Left kidney (tissue), 2 donors: ENCODE measurements around the gene LAG3. TPM values are rescaled to one million over a fixed set of nuclear protein-coding genes. Genes with fewer than 3 reads are reported as not detected.

ENCODE experiments used
- DNase-seq: peaks from one replicate; pipeline ENCODE4 v3.0.0-alpha.2; 2013
- polyA plus RNA-seq: library from polyadenylated mRNA; unstranded; fragments of 120-200 nt; gene quantifications from one replicate; pipeline ENCODE4 v1.2.1, GENCODE V29; 2013; ENCODE audit not compliant: insufficient read length

The LAG3 gene
- polyA plus RNA-seq, 1 donor: 1.9 TPM

DNA sequence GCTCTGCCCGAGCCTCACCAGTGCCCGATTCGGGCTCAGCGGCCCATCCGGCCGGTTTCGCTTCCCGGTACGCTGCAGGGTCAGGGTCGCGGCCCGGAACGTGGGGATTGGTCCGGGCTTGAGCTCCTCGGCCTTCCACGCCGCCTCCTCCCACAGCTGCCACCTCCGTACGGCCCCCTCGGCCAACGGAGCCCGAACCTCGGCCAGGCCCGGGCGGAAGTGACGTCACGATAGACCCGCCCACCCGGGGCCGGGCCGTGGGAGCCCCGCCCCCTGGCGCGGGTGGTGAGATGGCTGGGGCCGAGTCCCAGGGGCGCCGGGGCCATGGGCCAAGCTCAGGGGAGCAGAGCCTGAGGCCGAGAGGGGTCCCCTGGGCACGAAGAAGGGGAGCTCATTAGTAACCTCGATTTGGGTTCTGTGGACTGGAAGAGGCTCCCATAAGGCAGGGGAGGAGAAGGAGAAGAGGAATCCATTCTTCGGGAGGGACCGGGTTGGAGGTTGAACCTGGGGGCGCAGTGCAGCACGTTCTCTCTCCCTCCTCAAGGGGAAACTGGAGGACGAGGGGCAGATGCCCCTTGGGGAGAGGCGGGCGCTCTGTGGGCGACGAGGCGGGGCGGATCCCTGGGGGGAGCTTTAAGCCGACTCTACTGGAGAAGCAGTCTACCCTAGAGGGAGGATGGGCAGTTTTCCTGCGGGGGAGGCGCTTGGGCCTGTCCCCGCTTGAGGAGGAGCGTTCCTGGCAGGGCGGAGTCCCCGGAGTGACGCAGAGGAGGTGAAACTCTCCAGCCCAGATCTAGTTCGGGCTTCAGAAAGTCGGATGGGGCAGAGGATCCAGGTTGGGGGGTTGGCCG lies 19.2 kb upstream of the LAG3 start, which contains the start of gene MLF2:
Gene MLF2 (minus strand): TSS at position 221 of the 851 bp plus-strand sequence. CDS start 807 bp downstream, outside the sequence.
- peak; percentile 98 for DNase-seq

DNA sequence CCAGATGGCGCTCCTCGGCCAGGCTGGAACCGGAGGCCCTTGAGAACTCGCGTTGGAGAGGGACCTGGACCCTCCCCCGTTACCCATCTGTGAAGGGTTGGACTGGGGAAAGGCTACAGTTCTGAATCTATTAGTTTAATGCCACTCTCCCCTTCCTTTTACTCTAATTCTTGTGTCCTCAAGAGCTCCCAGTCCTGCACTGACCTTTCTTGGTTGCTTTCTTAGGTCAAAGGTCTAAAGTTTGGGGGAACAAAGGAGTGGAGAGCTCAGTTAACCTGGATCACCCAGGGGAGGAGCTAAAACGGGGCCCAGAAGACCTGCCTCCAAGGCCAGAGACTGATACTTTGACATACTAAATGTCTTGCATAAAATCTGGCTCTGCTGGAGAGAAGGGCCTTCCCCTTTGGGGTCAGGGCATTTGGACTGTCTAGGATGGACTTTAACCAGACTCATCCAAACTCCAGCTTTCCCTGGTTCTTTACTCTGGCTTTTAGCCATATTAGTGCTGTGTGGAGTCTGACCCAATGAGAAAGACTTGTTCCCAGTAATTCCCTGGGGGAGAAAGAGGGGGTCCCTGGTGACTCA lies 18.5 kb upstream of the LAG3 start:
- no peak for DNase-seq

DNA sequence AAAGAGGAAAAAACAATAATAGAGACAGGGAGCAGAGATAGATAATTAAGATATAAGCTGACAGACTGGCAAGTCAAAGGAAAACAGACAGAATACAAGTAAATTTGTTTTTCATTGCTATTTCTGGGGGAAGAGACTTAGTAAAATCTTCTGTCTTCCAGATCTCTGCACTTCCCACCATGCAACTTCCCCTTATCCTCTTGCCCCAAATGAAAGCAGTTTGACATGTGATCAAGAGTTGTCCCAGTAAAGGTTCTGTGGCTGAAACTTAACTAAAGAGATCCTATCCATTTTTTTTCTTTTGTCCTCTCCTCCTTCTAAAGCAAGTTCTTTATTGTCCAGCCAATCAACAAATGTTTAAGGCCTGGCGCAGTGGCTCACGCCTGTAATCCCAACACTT lies 17.9 kb upstream of the LAG3 start:
- no peak for DNase-seq

DNA sequence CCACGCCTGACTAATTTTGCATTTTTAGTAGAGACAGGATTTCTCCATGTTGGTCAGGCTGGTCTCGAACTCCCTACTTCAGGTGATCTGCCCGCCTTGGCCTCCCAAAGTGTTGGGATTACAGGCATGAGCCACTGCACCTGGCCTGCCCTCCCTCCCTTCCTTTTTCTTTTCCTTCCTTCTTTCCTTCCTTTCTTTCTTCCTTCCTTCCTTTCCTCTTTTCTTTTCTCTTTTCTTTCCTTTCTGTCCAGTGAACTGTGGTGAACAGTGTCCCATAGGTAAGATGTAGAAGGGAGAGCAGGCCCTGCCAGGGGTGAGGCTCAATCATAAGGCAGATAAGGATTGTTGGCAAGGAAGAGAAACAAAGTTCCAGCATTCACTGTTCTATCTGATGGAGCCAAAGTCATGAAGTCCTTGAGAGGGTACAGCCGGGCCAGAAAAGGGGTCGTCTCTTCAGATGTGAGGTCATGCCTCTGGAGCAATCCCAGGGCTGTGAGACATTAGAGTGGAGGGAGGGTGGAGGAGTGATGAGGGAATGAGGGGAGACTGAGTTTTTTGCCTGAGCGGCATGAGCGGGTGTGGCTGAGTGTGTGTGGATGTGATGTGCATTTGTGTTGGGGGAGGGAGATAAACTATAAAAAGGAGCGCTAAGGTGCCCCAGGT lies 15.2 kb upstream of the LAG3 start:
- DNase-seq: no peak

DNA sequence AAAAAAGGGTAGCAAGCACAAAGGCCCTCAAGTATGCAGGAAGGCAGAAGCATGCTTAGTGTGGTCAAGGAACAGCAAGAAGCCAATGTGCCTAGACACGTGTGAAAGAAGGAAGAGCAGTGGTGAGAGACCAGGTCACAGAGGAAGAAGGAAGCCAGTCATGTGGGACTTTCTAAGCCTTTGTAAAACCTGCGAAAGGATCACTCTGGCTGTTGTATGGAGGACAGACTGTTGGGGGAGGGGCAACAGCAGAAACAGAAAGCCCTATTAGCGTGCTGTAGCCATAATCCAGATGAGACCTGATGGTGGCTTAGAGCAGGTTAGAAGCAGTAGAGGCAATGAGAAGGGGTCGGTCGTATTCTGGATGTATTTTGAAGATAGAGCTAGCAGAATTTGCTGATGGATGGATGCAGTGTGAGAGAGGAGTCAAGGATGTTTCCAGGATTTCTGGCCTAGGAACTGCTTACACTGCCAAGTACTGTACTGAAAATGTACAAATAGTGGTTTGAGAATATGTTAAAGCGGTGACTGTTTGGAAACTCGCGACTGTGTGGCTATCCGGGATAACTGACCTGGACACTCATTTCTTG lies 13.7 kb upstream of the LAG3 start:
- DNase-seq: no peak

DNA sequence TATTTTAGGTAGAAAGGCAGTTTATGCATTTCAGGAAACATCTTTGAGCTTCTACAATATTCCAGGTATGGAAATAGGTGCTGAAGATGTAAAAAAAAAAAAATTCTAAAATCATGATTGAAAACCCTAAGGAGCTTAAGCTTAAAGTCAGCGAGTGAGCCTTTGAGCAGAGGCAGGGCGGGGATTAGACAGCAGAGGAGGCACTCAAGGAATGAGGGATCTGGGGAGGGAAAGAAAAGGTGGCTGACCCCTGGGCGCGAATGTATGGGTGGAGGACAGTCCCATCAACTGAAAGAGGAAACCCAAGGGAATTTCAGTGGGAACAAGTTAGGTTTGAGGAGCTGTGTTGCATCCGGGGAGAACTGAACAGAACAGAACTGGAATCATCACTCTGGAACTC lies 12.6 kb upstream of the LAG3 start:
- DNase-seq: no peak

DNA sequence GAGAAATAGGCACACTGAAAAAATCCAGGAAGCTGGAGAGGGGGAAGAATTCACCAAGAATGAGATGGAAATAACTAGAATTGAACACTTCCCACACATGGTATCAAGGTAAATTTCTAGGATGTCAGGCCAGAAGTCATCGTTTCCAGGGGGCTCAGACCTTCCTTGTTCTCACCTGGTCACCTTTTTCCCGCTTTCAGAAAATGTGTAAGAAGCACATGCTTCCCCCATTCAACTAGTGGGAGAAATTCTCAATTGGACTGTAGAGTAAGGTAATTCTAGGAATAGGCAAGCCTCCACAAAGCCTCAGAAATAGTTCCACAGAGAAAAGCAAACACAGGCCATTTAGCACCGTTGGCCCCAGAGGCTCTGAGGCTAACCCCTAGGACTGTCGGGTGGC lies 8.9 kb upstream of the LAG3 start:
- DNase-seq: no peak

DNA sequence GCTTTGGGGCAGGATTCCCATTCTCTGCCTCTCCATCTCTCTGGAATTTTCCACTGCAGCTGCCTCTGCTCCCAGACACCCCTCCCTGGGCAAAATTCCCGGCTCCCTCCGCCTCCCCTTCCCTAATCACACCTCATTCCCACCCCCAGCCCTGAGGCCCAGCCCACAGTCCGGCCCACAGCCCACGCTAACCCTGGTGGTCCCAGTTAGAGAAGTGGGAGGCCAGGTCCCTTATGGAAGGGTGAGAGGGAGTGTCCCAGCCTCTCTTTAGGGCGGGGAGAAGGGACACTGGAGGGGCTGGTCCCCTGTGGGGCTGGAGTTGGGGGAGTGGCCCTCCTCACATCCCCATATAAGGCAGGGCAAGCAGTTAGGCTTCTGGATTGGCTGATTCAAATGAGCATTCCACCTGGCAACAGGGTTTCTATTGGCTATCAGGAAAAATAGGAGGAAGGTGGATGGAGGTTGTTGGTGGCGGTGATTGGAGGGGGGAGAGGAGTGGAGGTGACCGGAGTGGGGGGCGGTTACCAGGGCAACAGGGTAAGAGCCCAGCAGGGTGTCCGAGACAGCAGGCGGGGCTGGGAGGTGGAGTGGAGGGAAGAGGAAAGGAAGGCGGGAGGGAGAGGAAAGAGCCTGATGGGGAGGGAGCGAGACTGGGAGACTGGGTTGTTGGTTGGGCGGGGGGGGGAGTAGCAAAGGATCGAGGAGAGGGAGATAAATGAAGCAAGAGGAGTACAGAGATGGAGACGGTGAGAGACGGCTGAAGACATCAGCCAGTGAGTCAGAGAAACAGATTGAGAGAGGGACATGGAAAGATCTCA lies 8.1 kb upstream of the LAG3 start:
- peak; percentile 98 for DNase-seq

DNA sequence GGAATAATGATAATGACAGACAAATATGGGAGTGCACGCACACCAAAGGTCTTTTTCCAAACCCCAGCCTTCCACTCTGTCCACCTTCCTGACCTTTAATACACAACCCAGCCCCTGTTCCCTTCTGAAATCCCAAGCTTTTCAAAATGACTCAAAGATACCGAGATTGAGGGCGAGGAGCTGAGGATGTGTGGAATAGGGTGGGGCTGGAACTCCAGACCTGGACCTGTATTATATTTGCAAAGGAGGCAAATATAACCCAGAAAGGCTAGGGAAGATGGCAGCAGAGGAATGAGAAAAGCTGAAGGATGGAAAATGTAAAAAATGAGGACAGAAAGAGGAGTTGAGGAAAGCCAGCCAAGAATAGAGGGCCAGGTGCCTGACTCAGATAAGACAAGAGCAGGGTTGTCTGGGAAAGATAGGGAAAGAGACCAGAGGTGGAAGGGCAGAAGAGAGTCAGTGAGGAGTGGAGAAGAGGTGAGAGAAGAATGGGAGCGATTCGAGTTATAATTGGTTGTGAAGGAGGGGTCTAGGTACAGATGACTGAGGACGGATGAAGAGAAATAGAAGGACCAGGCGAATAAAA lies 7.2 kb upstream of the LAG3 start:
- no peak for DNase-seq

DNA sequence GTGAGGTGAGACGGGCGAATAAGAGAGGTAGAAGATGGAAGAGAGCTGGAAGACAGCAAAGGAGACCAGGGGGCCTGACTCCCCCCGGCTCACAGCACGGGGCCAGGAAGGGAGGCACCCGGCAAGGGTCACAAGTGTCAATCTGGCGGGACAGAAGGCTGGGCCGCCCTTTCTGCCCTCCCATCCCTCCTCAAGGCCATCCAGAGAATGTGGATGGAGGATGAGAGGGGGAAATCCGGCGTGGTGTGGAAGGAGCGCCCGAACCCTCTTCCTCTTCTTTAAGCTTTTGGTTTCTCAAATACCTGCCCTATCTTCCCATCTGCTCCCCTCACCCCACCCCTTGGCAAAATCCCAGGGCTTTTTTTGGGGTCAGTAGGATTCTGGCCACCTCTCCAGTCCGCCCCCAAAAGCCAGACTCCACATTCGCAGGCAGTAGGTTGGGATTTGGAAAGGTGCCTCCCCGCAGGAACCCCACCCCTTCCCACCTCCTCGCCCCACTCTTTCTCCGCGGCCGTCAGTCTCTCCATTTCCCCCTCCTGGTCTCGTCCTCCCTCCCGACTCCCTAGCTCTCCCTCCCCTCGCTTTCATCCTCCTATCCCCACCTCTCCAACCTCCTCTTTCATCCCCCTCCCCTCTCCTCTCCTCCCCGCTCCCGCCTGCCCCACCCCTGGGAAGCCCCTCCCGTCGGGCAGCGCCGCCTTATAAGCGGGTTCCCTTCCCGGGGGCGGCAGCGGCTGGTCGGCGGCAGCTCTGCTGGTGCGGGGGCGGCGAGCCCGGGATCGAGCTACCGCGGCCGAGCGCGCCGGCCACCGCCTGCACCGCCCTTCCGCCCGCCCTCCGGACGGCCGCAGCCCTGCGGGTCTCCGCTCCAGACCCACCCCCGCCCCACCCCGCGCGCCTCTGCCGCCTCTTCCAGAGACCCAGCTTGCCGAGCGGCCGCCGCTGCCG lies 6.4 kb upstream of the LAG3 start, which contains the start of gene PTMS:
Gene PTMS (plus strand): TSS at position 730 of the 948 bp plus-strand sequence. CDS start 343 bp downstream, outside the sequence.
- DNase-seq: peak; percentile 88

DNA sequence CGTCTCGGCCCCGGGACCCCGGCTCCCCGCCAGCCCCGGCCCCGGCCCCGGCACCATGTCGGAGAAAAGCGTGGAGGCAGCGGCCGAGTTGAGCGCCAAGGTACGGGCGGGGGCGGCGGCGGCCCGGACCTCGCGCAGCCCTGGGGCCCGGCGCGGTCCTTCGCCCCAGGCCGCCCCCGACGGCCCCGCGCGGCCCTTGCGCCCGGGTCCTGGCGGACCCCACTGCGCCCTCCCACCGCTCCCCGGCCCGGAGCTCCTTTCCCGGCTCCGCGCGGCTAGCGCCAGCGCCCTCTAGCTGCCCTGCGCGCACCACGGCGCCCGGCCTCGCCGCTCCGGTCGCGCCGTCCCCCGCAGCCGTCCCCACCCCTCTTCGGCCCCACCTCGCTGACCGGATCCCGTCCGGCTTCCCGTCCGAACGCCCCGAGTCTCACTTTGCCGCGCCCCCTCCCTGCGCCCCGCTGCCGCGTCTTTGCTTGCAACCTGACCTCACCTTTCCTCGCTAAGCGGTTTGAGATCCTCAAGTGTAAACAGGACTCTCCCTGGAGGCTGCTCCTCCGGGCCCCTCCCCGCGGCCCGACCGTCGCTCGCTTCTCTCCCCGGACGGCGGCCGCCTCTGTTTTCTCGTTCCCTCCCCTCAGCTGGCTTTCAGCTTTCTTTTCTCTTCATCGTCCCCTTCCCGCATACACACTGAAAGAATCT lies 5.5 kb upstream of the LAG3 start:
- DNase-seq: peak; percentile 72

DNA sequence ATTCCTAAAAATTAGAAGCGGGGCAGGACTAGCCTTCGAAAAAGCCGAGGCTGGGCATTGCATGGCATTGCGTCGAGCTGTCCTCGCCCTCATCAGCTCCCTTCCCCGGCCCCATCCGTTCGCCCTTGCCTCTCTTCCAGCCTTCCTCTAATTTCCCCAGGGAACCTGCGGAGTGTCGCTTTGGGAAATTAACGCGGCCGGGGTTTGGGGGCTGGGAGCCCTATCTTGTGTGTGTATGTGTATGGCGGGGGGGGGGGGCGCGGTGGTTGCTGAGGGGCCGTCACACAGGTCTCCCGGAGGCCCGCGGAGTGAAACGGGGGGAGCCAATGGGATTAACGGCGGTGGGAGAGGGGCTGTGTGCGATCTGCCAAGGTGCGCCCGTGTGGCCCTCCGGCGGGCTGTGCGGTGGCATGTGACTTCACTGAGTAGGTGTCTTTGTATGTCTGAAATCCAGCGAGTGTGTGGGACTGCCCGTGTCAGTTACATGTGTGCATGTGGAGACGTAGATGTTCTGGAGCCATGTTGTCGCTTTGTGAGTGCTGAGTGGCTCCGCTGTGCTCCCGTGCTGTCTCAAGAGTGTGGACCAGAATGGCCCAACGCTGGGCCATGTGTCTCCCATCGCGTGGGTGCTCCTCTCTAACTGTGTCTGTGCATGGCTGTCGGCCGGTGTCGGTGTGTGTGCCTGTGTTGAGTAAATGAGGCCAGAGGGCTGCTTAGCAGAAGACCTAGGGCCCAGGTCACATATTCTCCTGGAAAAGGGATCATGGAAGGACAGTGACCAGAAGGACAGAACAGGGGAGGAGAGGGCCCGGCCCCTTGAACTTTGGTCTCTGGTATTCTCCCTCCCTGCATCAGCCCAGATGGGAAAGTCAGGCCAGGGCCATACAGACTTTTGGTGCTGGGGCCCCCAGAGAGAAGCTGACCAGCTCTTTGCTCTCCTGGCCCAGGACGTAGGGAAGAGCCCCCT lies 4.7 kb upstream of the LAG3 start:
- DNase-seq: peak; percentile 34

DNA sequence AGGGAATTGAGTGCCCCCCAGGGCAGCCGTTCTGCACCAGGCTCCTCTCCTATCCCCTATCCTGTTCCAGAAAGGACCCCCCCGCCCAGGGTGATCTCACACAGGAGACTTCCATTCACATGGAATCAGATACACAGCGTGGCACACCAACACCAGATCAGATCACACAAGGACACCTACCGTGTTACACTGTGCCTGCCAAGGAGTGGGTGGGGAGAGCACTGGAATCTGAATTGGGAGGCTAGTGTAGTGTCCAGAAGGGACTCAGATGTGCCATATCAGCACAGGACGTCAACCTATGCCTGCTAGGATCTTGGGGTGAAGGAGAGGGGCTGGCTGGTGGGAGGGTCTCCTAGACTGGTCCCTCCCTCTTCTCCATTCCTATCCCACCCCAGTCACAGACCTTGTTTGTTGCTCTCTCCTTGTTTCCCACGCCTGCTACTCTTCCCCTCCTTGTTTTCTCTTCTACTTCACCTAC lies 3.8 kb upstream of the LAG3 start:
- peak; percentile 42 for DNase-seq

DNA sequence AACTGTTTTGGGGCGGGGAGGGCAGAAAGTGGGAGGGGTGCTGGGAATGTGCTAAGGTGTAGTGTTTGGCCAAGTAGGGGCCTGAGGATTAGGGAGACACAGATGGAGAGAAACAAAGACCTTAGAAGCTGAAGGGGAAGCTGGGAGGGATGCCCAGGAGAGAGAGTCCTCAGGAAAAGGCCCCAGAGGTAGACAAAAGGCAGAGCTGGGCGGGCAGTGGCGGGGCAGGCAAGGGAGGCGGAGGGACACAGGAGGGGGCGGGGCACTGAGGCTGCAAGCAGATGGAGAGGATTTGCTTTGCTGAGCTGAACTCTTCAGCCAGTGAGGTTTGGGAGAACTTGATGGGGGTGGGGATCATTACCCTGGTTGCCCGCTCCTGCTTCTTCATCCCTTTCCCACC lies 3.3 kb upstream of the LAG3 start:
- DNase-seq: peak; percentile 58

DNA sequence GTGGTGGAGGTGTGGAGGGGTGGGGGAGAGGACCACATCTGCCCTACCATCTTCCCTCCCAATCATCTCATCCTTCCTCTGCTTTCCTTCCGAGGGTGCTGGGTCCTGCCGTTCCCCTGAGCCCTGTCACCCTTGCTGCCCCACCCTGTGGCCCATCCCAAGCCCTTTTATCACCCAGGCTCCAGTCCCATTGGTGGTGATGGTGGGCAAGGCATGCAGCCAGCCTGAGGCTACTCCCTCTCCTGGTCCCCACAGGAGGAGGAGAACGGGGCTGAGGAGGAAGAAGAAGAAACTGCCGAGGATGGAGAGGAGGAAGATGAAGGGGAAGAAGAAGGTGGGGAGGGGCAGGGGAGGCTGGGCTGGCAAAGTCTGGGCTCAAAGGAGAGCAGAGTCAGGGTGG lies 2.7 kb upstream of the LAG3 start:
- no peak for DNase-seq

DNA sequence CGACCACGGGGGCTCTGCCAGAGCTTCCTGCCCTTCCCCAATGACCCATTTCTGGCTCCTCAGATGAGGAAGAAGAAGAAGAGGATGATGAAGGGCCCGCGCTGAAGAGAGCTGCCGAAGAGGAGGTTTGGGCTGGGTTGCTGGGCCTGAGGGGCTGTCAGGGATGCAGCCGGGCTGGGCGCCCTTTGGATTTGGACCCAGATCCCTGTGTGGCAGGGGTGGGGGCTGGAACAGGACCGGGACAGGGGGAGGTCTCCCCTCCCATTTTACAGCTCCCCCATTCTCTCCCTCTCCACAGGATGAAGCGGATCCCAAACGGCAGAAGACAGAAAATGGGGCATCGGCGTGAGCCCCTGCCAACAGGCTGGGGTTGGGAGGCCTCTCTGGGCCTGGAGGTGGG lies 2.2 kb upstream of the LAG3 start:
- DNase-seq: no peak

DNA sequence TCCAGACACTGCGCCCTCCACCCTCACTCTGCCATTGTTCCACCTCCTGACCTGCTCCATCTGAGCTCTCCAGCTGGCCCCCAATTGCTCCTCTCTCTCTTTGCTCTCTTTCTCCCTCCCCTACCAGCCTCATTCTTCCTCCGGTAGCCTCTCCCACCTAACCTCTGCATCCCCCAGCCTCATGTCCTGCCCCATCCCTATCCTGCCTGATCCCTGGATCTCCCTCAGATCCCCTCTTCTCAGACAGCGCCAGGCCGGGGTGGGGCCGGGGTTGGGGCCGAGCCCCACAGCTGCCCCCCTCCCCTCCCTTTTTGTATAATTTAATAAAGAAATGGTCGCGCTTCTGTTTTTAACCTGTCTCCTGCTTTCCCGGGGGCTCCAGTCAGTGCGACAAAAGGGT lies 1.7 kb upstream of the LAG3 start:
- no peak for DNase-seq

DNA sequence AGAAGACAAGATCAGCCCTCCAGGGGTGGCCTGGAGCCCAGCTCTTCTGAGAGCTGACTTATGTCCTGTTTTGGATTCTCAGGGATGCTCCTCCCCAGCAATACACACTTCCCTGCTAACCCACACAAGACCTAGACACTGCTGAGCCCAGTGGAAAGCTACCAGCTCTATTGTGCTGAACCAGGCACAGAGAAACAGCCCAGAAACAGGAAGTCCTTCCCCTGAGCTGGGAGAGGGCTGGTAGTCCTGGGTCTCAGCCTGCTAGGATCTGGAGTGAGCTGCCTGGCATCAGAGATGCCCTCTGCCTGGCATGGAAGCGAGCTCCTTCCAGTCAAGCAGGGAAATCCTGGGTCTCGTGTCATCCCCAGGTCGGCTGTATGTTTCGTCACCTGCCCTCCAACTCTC lies 1.2 kb upstream of the LAG3 start:
- DNase-seq: no peak
